KOPT-K1 (cell line): ENCODE measurements around the gene PDE4A.

Source experiments
- H3K27ac ChIP-seq: fragments of 200-600 bp; sonication (generic); 2 replicates; pipeline ENCODE4 v1.5.1; 2016; ENCODE audit warnings: antibody characterized with exemption, mild to moderate bottlenecking, low read depth, low read length; ENCODE audit not compliant: poor library complexity, severe bottlenecking
- H3K36me3 ChIP-seq: fragments of 200-600 bp; sonication (generic); 2 replicates; pipeline ENCODE4 v1.5.1; 2017; ENCODE audit warnings: antibody characterized with exemption, mild to moderate bottlenecking, low read length, moderate library complexity; ENCODE audit not compliant: insufficient read depth
- H3K9me3 ChIP-seq: fragments of 200-600 bp; sonication (generic); 2 replicates; pipeline ENCODE4 v1.5.1; 2017; ENCODE audit warnings: antibody characterized with exemption, low read length, mild to moderate bottlenecking; ENCODE audit not compliant: insufficient read depth, poor library complexity, severe bottlenecking

Gene PDE4A

DNA sequence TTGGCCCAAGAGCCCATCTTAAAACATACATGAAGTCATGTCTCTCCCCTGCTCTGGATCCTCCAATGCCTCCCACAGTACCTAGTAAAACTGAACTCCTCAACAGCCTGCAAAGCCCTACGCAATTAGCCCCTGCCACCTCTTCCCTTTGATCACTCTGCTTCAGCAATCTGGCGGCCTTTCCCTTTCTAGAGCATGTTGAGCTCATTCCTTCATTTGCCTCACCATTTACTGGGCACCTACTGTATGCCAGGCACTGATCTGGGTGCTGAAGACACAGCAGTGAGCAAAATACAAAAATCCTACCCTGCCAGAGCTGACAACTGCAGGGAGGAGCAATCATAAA is 79.9 kb downstream of the PDE4A start:
- H3K27ac ChIP-seq: no peak overlapping the region
- no peaks in the 10 kb centered on the region for H3K9me3 ChIP-seq
- H3K36me3 ChIP-seq: peaks cover 53% of the 10 kb centered on the region

DNA sequence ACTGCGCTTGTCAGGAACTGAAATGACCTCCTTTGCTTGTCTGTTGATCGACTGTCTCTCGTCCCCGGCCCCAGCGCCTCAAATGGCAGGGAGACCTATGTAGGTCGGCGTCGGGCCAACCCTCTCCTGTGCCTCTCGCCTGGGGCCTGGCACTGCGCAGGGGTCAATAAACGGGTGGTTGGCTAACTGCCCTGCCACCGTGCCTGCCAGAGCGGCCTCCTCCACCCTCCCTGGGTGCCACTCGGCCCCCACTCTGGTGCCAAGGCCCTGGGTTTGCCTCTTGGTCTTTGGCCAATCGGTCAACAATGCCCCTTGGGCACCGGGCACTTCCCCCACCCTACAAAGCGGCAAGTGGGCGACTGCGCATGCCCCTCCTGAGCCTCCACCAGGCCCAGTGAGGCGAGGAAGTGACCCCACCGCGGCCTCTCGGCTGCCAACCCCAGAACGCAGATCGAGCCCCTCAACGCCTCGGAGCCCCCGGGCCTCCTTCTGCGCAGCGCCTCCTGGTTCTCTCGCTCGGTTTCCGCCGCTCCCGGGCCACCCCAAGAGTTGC is 81.7 kb downstream of the PDE4A start:
- Histone ChIP-seq H3K36me3 (peaks cover 35% of the 10 kb centered on the region), H3K27ac (peak overlapping the region; percentile 94), H3K9me3 (no peaks in the 10 kb centered on the region)

DNA sequence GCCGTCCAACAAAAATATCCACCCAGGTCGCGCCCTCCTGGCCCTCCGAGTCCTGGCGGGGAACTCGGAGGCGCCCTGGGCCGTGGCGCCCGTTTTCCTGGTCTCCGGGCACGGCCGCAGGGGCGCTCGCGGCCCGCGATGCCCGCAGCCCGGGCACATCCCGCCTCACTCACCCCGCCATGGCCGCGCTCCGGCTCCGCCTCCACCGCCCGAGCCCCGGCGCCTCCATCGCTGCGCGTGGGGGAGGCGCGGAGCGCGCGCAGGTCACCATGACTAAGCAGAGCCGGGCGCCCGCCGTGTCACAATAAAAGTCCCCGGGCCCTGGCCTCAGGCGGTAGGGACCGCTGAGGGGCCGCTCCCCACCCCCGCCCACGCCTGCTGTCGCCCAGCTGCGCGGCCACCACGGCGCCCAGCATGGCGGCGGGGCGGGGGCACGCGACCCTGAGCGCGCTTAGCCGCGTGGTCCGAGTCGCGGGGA is 82.2 kb downstream of the PDE4A start:
- Histone ChIP-seq H3K9me3 (no peaks in the 10 kb centered on the region), H3K27ac (peak overlapping the region; percentile 94), H3K36me3 (peaks cover 29% of the 10 kb centered on the region)

DNA sequence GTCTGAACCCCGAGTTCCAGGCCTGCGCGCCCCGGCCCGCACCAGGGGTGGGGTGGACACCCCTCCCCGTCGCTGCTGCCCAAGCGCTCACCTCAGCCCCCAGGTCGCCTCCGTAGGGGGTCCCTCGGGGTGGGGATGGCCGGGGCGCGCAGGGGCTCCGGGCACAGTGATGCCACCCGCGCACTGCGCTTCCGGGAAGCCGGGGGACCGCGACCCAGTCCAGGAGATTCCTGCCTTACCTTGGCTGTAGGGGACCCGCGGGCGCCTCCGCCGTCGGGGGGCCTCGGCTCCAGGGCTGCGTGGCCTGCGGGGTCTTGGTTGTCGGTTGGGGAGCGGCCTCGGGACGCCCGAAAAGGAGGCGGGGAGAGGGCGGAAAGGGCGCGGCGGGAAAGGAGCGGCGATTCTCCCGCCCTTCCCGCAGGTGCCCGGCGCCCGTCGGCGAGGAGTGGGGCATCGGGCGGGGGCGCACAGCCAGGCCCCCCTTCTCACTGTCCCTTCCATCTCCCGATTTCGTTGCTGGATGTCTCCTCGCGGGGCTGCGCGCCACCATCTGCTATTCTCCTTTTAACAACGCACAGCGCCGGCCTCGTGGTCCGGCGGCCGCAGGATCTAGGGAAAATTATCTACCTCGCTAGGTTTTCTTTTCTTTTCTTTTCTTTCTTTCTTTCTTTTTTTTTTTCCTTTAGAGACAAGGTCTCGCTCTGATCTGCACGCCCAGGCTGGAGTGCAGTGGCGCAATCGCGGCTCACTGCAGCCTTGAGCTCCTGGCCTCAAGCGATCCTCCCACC is 82.9 kb downstream of the PDE4A start, which contains the start of gene KEAP1:
Gene KEAP1, minus strand, starts transcription at position 355 of the 788 bp plus-strand sequence. CDS start 3,323 bp downstream, outside the sequence.
- peaks cover 23% of the 10 kb centered on the region for H3K36me3 ChIP-seq
- no peaks in the 10 kb centered on the region for H3K9me3 ChIP-seq
- peak within 1 kb of the TSS; percentile 94 for H3K27ac ChIP-seq

DNA sequence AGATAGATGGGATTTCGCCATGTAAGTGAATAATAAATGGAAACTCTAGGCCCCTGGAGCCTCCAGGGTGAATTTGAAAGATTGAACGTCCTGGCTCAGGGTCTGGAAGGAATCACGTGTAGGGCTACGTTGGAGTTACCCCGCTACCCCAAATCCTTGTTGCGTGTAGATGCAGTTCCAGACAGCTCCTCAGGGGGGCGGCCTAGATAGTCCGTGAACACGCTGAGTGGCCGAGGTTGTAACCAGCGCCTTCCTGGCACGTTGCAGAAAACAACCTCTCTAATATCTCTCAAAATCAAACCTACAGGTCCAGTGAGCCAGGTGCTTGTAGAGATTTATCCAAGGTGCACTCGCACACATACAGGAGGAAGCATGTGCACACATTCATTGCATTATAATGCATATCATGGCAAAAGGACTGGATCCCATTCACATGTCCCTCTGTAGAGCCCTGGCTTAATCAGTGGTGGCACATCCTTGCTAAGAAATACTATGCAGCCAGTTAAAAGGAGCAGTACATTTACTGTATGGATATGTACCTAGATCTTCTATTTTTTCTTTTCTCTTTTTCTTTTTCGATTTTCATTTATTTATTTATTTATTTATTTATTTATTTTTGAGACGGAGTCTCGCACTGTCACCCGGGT is 85.4 kb downstream of the PDE4A start:
- Histone ChIP-seq H3K36me3 (no peaks in the 10 kb centered on the region), H3K27ac (no peak overlapping the region)

DNA sequence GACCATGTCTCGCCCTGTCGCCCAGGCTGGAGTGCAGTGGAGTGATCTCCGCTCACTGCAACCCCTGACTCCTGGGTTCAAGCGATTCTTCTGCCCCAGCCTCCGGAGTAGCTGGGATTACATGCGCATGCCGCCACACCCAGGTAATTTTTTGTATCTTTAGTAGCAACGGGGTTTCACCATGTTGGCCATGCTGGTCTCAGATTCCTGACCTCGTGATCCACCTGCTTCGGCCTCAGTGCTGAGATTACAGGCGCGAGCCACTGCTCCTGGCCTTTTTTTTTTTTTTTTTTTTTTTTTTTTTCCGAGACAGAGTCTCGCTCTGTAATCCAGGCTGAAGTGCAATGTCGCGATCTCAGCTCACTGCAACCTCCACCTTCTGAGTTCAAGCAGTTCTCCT is 87.7 kb downstream of the PDE4A start:
- H3K36me3 ChIP-seq: no peaks in the 10 kb centered on the region
- H3K9me3 ChIP-seq: no peaks in the 10 kb centered on the region
- no peak overlapping the region for H3K27ac ChIP-seq

More for the DNA sequence above, 85.4 kb downstream of the PDE4A start:
- no peaks in the 10 kb centered on the region for H3K9me3 ChIP-seq

DNA sequence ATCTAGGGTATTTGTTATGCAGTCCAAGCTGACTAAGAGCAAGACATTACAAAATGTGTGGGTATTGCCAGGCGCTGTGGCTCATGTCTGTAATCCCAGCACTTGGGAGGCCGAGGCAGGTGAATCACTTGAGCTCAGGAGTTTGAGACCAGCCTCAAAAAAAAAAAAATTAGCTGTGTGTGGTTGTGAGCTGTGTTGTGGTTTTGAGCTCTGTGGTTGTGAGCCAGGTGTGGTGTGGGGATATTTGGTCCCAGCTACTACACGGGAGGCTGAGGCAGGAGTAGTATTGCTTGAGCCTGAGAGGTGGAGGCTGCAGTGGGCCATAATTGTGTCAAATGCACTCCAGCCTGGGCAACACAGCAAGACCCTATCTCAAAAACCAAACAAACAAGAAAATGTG is 88.4 kb downstream of the PDE4A start:
- Histone ChIP-seq H3K9me3 (no peaks in the 10 kb centered on the region), H3K27ac (no peak overlapping the region), H3K36me3 (no peaks in the 10 kb centered on the region)

DNA sequence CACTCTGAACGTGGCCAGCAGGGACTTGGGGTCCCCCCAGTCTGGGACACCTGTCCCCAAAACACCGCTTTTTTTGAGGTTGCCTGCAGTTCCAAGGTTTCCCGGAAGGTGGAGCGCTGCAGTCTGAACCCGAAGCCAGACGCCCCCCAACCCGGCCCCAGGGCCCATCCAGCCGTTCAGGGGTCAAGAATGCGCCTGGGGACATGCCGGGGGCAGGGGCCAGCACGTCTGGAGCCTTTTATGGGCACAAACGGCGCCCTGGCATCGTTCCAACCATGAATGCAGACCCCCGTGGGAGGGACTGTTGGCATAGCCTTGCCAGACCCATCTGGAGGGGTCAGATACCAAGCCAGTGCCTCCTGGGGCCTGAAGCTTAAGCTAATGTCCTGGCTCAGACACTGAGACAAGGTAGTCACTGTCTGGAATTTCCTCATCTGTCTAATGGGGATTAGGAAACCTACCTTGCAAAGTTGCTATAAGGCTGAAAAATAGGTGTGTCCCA is 90.0 kb downstream of the PDE4A start:
- no peak overlapping the region for H3K27ac ChIP-seq
- H3K9me3 ChIP-seq: no peaks in the 10 kb centered on the region
- no peaks in the 10 kb centered on the region for H3K36me3 ChIP-seq

DNA sequence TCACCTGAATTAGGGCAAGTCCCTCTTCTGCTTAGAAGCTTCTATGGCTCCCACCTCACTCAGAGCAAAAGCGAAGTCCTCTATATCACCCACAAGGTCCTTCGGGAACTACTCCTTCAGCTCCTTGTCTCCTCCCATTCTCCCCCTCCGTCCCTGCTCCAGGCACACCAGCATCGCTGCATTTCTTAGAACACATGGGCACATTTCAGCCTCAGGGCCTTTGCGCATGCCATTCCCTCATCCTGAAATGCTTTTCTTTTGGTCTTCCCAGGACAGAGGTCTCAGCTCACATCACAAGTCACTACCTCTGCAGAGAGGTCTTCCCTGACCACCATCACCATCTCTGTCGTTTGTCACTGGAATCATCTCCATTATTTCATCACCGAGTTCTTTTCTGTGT is 92.9 kb downstream of the PDE4A start:
- H3K9me3 ChIP-seq: no peaks in the 10 kb centered on the region

DNA sequence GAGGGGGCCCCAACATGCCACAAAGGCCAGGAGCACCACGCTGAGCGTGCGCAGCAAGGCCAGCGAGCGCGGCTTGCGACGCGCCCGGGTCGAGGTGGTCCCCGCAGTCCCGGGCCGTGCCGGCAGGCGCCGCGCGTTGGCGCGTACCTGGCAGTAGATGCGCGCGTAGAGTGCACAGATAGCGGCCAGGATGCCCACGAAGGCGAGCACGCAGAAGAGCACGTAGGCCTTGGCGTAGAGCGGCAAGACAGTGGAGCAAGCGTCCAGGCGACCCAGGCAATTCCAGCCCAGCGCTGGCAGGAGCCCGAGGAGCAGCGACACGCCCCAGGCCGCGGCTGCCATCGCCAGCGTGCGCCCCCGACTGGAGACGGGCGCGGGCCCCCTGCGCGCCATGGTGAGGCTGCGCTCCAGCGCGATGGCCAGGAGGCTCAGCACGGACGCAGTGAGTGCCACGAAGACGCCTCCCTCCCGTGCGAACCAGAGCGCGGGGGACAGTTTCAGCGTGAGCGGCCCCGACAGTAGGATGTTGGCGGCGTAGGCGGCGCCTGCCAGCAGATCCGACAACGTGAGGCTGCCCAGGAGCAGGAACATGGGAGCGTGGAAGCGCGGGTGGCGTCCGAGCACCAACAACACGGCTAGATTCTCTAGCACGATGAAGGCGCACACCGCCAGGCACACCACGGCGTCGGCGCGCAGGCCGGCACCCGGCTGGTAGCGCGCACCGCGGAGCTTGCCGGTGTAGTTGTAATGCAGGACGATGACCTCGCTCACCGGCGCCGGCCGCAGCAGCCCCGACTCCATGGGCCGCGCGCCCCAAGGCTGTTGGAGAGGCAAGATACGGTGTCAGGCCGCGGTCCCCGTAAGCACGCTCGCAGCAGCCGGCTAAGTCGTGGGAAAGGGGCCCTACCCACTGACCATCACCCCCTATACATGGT is 94.1 kb downstream of the PDE4A start:
- Histone ChIP-seq H3K36me3 (no peaks in the 10 kb centered on the region), H3K27ac (no peak overlapping the region), H3K9me3 (no peaks in the 10 kb centered on the region)

More for the DNA sequence above, 92.9 kb downstream of the PDE4A start:
- Histone ChIP-seq H3K36me3 (no peaks in the 10 kb centered on the region), H3K27ac (no peak overlapping the region)

DNA sequence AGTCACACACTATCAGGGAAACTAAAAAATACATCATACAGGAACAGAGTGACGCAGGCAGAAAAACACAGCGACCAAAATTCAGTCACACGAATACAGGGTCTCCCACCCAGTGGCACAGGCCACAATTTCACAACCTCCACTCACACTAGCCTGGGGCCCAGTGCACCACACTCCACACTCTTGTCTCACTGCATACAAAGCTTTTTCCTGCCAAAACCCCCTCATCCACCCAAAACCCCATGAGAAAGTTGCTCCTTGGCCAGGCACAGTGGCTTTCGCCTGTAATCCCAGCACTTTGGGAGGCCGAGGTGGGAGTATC is 95.7 kb downstream of the PDE4A start:
- H3K36me3 ChIP-seq: no peaks in the 10 kb centered on the region
- H3K27ac ChIP-seq: no peak overlapping the region
- H3K9me3 ChIP-seq: no peaks in the 10 kb centered on the region

DNA sequence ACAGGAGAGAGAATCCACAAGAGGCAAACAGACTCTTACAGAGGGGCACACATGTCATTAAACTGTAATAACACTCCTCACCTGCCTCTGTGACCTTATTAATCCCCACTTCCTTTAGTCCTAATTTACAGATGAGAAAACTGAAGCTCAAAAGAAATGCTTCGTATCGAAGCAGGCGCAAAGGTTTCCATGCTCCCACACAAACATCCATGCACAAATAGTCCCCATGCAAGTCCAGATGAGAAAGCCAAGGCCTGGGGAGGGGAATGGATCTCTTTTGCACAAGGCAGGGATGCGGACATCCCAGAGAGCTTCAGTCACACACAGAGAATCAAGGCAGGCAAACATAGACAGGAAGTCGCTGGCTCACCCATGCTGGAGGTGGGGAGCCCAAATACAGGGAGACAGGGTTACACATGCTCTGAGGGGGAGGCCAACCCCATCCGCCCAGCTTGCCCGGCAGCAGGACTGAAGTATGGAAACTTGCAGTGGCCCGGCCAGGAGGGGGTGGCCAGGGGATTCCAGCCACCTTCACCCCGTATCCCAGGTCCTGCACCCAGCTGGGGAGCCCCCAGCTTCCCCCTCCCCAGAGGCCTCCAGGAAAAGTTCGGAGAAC is 96.4 kb downstream of the PDE4A start:
- Histone ChIP-seq H3K27ac (no peak overlapping the region), H3K9me3 (no peaks in the 10 kb centered on the region), H3K36me3 (no peaks in the 10 kb centered on the region)

DNA sequence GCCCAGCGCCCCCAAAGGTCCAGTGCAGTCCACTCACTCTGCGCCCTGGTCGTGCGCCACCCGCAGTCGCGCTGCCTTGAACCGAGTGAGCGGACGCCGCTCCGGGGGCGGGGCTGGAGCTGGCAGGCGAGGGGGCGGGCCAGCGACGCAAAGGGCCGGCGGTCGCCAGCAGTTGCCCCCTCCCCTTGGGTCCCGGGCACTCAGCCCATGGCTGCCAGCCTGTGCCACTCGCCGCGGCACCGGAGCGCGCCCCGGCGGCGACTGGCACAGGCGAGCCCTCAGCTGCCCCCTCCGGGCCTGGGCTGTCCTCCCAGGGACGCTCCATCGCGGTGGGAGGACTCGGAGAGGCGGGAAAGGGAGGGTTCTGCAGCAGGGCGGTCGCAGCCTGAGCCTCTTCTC is 97.0 kb downstream of the PDE4A start, which contains the start of gene S1PR5:
Gene S1PR5, minus strand, starts transcription at position 87 of the 399 bp plus-strand sequence. CDS start 2,436 bp downstream, outside the sequence.
- H3K9me3 ChIP-seq: no peaks in the 10 kb centered on the region
- no peak within 1 kb of the TSS for H3K27ac ChIP-seq
- H3K36me3 ChIP-seq: no peaks in the 10 kb centered on the region

DNA sequence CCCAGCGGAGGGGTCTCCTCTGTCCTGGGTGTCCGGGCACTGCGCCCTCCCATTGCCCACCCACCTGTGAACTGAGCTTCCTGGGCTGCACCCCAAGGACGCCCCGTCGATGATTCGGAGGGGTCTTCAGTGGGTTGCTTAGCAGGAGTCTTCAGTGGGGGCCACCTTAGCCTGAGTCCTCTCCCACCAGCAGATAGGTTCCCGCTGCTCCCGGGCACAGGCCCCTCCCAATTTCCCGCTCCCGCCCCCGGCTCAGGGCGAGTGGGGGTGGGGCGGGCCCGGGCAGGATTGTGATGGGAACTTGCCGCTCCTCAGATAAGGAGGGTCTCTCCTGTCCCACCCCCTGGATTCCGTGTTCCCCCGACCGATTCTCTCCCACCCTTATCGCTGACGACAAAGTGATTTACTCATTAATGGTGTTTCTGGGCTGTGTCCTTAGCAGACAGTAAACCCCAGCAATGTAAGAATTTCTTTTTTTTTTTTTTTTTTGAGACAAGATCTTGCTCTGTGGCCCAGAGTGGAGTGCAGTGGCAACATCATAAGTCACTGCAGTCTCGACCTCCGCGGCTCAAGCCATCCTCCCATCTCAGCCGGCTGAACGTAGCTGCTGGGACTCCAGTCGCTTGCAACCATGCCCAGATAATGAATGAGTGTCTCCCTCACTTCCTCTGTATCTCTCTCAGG is 97.6 kb downstream of the PDE4A start:
- Histone ChIP-seq H3K36me3 (no peaks in the 10 kb centered on the region), H3K9me3 (no peaks in the 10 kb centered on the region), H3K27ac (no peak overlapping the region)
